ENCODE data around the gene NOTCH4. TPM values are rescaled to one million over a fixed set of nuclear protein-coding genes. Genes with fewer than 3 reads are reported as not detected.

The NOTCH4 gene
- total and polyA plus RNA-seq, 9 of the 15 experiments (the other 6 are each of a cell fraction or from before 2014, with no cell fraction given): 0.24 to 4.3 (median 1.7) TPM

DNA sequence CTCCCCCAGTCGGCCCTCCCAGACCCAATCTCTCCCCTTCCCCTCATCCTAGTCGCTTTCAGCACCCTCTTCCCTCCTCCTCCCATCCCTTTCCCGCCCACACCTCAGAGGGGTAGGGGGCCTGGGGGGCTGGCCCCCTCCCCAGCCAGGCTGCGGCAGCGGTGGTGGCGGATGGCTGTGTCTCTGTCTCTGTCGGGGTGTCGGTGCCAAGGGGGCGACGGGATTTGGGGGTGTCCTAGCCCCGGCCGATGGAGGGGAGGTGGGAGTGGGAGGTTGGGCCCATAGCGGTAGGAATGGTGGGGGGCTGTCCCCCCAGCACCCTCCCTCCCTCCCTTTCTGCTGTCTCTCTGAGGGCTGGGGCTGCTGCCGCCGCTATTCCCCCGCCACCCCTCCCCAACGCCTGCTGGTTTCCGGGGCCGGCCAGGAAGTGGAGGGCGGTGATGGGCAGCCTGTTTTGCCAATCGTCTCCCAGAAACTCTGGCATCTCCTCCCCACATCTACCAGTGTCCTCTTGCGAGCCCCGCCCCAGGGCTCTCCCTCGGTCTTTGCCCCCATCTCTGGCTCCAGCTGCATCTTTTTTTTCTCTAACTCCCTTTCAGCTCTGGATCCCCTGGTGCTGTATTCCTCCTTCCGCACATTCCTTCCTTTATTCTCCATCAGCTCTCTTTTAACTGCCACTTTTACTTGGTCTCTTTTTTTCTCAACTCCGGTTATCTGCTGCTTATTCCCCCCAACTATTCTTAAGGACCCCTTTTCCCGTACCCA lies 48.0 kb downstream of the NOTCH4 start, which contains the start of gene AGPAT1 (continued):
- no peak for TF ChIP-seq MXI1 (IDR thresholded peaks at IDR 0.05; ENCODE audit: low read depth, low read length)
- TF ChIP-seq YBX1 (IDR thresholded peaks at IDR 0.05): peak; percentile 60; the same call in 1 of the 2 replicates
- TF ChIP-seq TARDBP (IDR thresholded peaks at IDR 0.05): no peak
- no peak for TF ChIP-seq HNRNPH1 (optimal IDR thresholded peaks at IDR 0.05; ENCODE audit: low read depth, low read length)
- no peak for TF ChIP-seq EZH2 (IDR thresholded peaks at IDR 0.05; ENCODE audit: borderline replicate concordance, low read depth, low read length)
- TF ChIP-seq, protein P1, sequence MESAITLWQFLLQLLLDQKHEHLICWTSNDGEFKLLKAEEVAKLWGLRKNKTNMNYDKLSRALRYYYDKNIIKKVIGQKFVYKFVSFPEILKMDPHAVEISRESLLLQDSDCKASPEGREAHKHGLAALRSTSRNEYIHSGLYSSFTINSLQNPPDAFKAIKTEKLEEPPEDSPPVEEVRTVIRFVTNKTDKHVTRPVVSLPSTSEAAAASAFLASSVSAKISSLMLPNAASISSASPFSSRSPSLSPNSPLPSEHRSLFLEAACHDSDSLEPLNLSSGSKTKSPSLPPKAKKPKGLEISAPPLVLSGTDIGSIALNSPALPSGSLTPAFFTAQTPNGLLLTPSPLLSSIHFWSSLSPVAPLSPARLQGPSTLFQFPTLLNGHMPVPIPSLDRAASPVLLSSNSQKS (CRISPR knock-in tag; IDR thresholded peaks at IDR 0.05): no peak
- no peak for TF ChIP-seq MYBL2 (IDR thresholded peaks at IDR 0.05; ENCODE audit: low read depth)
- TF ChIP-seq MYBL2 (CRISPR knock-in tag; IDR thresholded peaks at IDR 0.05; ENCODE audit: borderline replicate concordance): no peak
- TF ChIP-seq GTF2A2 (tag; IDR thresholded peaks at IDR 0.05): no peak
- TF ChIP-seq KLF13 (tag; IDR thresholded peaks at IDR 0.05; ENCODE audit: borderline replicate concordance, low read depth): no peak
- no peak for TF ChIP-seq HMBOX1 (IDR thresholded peaks at IDR 0.05)
- TF ChIP-seq, protein P2, sequence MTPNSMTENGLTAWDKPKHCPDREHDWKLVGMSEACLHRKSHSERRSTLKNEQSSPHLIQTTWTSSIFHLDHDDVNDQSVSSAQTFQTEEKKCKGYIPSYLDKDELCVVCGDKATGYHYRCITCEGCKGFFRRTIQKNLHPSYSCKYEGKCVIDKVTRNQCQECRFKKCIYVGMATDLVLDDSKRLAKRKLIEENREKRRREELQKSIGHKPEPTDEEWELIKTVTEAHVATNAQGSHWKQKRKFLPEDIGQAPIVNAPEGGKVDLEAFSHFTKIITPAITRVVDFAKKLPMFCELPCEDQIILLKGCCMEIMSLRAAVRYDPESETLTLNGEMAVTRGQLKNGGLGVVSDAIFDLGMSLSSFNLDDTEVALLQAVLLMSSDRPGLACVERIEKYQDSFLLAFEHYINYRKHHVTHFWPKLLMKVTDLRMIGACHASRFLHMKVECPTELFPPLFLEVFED (CRISPR knock-in tag; conservative IDR thresholded peaks at IDR 0.05): peak; percentile 84
- no peak for TF ChIP-seq NUFIP1 (IDR thresholded peaks at IDR 0.05; ENCODE audit: partially characterized antibody)
- no peak for TF ChIP-seq CEBPB (tag; IDR thresholded peaks at IDR 0.05)
- TF ChIP-seq, protein P3, sequence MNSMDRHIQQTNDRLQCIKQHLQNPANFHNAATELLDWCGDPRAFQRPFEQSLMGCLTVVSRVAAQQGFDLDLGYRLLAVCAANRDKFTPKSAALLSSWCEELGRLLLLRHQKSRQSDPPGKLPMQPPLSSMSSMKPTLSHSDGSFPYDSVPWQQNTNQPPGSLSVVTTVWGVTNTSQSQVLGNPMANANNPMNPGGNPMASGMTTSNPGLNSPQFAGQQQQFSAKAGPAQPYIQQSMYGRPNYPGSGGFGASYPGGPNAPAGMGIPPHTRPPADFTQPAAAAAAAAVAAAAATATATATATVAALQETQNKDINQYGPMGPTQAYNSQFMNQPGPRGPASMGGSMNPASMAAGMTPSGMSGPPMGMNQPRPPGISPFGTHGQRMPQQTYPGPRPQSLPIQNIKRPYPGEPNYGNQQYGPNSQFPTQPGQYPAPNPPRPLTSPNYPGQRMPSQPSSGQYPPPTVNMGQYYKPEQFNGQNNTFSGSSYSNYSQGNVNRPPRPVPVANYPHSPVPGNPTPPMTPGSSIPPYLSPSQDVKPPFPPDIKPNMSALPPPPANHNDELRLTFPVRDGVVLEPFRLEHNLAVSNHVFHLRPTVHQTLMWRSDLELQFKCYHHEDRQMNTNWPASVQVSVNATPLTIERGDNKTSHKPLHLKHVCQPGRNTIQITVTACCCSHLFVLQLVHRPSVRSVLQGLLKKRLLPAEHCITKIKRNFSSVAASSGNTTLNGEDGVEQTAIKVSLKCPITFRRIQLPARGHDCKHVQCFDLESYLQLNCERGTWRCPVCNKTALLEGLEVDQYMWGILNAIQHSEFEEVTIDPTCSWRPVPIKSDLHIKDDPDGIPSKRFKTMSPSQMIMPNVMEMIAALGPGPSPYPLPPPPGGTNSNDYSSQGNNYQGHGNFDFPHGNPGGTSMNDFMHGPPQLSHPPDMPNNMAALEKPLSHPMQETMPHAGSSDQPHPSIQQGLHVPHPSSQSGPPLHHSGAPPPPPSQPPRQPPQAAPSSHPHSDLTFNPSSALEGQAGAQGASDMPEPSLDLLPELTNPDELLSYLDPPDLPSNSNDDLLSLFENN (IDR thresholded peaks at IDR 0.05; ENCODE audit: low read depth in 2 of 2, low read length in 2 of 2): no peak
- peak; percentile 86 for TF ChIP-seq SP2 (IDR thresholded peaks at IDR 0.05; ENCODE audit: extremely low read depth, low read depth, low read length, poor library complexity, severe bottlenecking)
- no peak for TF ChIP-seq ZNF431 (CRISPR knock-in tag; IDR thresholded peaks at IDR 0.05)

Measured in K562 (cell line).